ENCODE data around the gene IL15.
A peak's percentile ranks its signal among the peaks of the same experiment; 100 is the strongest.
"Not testable (repeated sequence)": the region's sequence is repeated elsewhere in the genome, so short reads cannot be mapped to it uniquely, and the experiment has no call there.

Gene IL15, protein sequence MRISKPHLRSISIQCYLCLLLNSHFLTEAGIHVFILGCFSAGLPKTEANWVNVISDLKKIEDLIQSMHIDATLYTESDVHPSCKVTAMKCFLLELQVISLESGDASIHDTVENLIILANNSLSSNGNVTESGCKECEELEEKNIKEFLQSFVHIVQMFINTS

GRCh38 chr4:141636082-141636770 lies at the start of gene IL15:
IL15 (plus strand) TSS chr4:141636583; CDS start chr4:141719465, 82,882 bp downstream.
- DNase-seq (ENCODE audit: low read depth in 2 of 2) = peak; percentile 58

DNA sequence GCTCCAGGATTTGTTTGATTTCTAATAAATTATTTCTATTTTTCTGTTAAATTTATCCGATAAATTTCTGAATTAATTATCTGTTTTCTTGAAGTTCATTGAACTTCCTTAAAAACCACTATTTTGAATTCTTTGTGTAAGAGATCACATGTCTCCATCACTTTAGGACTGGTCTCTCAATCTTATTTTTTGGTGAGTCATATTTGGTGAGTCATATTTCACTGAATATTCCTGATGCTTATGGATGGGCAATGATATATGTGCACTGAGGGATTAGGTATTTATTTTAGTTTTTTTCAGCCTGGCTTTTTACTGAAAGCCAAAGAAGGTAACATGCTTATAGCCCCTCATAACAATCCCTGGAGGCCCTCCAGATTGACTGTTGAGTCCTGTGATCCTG lies 48.5 kb upstream of the IL15 start:
- no peak for DNase-seq (ENCODE audit: low read depth in 2 of 2)

GRCh38 chr4:141595531-141595930 lies 40.9 kb upstream of the IL15 start:
- no peak for DNase-seq (ENCODE audit: low read depth in 2 of 2)

GRCh38 chr4:141599853-141600252 lies 36.5 kb upstream of the IL15 start:
- DNase-seq (ENCODE audit: low read depth in 2 of 2) = no peak

GRCh38 chr4:141604683-141605082 lies 31.7 kb upstream of the IL15 start:
- DNase-seq (ENCODE audit: low read depth in 2 of 2) = not testable (repeated sequence)

DNA sequence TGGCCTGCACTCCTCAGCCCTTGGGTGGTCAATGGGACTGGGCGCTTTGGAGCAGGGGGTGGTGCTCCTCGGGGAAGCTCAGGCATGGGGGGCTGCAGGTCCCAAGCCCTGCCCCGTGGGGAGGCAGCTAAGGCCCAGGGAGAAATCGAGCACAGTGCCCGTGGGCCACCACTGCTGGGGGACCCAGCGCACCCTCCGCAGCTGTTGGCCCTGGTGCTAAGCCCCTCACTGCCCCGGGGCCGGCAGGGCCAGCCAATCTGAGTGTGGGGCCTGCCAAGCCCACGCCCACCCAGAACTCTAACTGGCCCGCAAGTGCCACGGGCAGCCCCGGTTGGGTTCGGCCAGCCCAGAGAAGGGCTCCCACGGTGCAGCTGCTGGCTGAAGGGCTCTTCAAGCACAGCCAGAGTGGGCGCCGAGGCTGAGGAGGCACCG lies 30.9 kb upstream of the IL15 start:
- DNase-seq (ENCODE audit: low read depth in 2 of 2) = no peak

- no peak for DNase-seq (ENCODE audit: low read depth in 2 of 2)
These were observed 27.1 kb upstream of the IL15 start for GRCh38 chr4:141609243-141609642.

- DNase-seq (ENCODE audit: low read depth in 2 of 2) = no peak
These were observed 26.0 kb upstream of the IL15 start for GRCh38 chr4:141610365-141610764.

- no peak for DNase-seq (ENCODE audit: low read depth in 2 of 2)
These were observed 21.4 kb upstream of the IL15 start for GRCh38 chr4:141614878-141615586.

GRCh38 chr4:141615587-141615918 lies 20.8 kb upstream of the IL15 start:
- DNase-seq (ENCODE audit: low read depth in 2 of 2) = not testable (repeated sequence)

DNA sequence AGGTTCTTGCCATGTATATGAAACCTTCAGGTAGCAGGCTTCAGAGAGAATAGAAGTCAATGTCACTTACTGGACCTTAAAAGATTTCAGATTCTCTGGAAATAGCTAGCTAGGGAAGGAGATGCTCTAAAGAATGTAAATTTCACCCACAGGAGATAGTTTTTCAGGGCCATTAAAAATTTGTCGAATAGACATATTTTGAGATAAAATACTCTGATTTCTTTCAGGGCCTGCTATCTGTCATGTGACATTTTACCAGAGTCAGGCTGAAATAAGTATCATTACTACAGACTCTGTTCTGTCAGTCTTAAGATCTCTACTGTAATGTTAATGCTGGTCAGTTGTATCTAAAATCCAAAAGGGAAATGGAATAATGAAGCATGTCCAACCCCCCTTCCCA lies 15.7 kb upstream of the IL15 start:
- DNase-seq (ENCODE audit: low read depth in 2 of 2) = no peak

DNA sequence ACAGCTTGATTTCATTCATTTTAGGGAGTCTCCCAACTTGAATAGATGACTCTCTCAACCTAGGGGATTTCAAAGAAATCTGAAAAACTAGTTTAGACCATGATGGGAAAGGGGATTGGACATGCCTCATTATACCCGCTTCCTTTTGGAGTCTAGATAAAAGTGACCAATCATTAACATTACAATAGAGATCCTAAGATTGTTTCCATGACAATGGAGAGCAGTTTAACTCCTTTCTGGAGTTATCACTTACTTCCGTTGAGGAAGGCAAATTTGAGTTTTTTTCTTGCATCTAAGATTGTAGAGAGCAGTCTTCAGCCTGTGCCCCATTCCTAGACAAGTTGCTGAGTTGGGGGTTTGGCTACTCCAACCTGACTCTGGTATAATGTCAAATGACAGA lies 11.4 kb upstream of the IL15 start:
- DNase-seq (ENCODE audit: low read depth in 2 of 2) = no peak

DNA sequence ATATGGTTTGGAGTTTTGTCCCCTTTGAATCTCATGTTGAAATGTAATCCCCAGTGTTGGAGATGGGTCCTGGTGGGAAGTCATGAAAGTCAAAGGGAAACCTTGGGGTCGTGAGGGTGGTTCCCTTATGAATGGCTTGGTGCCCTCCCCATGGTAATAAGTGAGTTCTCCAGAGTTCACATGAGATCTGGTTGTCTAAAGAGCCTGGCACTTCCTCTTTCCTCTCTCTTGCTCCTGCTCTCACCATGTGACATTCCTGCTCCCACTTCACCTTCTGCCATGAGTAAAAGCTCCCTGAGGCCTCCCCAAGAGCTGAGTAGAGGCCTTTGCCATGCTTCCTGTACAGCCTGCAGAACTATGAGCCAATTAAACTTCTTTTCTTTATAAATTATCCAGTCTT lies 5.5 kb upstream of the IL15 start:
- DNase-seq (ENCODE audit: low read depth in 2 of 2) = no peak

GRCh38 chr4:141635736-141636081 lies 674 bp upstream of the IL15 start:
- DNase-seq (ENCODE audit: low read depth in 2 of 2) = no peak

DNA sequence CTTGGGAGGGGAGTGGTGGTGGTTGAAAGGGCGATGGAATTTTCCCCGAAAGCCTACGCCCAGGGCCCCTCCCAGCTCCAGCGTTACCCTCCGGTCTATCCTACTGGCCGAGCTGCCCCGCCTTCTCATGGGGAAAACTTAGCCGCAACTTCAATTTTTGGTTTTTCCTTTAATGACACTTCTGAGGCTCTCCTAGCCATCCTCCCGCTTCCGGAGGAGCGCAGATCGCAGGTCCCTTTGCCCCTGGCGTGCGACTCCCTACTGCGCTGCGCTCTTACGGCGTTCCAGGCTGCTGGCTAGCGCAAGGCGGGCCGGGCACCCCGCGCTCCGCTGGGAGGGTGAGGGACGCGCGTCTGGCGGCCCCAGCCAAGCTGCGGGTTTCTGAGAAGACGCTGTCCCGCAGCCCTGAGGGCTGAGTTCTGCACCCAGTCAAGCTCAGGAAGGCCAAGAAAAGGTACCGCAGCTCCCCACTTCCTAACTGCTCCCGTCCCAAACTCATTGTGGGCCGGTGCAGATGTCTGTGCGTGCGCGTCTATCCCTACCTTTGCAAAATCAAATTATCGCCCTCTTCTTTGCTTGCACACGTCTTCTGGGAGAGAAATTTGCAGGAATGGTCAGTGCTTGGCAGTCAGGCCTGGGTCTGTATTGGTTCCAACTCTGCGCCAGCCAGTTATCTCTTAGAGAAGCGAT lies 533 bp downstream of the IL15 start:
- DNase-seq (ENCODE audit: low read depth in 2 of 2) = no peak

DNA sequence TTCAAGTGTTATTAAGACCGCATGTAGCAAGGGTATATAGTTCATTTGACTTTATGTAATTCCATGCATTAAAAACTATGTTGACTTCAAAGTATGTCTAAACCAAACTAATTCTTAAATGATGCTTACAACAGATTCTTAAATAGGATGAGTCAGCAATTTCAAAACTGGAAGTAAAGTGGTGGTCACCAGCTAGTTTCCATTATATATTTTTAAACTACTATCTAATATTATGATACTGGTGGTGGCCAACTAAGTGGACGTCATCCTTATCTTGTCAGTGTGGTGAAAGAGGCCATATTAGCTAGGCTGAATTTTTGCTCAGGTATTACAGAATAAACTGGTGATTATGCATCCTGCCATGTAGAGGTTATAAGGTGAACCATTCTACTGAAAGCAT lies 1.2 kb downstream of the IL15 start:
- DNase-seq (ENCODE audit: low read depth in 2 of 2) = no peak

DNA sequence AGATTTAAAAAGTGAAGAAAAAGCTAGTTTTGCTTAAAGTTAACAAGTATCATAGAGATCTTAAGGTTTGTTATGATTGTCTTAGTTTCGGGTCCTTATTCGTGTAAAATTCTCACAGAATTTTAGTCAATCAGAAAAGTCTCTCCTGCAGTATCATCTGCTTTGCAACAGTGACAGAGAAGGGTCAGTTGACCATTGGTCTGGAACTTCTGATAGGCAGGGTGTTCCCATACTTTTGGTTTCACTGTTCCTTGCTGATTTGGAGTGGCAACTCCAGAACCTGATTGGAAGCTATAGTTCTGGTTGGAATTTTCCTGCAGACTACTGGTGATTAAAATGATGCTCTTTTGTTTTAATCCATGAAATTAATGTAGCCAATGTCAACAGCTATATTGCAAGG lies 1.8 kb downstream of the IL15 start:
- no peak for DNase-seq (ENCODE audit: low read depth in 2 of 2)

DNA sequence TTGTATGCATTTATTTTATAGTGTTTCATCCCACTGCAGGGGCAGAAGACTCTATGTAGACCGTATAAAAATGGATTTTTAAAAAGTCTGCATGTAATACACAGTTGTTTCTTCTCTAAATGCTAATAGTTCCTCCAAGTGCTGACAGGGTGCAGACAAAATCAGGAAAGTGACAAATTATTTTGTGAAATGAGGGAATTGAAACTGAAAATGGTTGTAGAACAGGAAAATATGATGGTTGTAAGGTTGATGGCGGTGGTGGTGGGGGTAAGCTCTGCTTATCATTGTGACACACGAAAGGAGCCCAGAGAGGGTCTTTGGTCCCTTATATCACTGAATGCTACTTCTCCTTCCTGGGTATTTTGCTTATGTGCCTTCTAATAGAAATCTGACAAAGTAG lies 4.3 kb downstream of the IL15 start:
- no peak for DNase-seq (ENCODE audit: low read depth in 2 of 2)

GRCh38 chr4:141642063-141642462 lies 5.7 kb downstream of the IL15 start:
- DNase-seq (ENCODE audit: low read depth in 2 of 2) = no peak

DNA sequence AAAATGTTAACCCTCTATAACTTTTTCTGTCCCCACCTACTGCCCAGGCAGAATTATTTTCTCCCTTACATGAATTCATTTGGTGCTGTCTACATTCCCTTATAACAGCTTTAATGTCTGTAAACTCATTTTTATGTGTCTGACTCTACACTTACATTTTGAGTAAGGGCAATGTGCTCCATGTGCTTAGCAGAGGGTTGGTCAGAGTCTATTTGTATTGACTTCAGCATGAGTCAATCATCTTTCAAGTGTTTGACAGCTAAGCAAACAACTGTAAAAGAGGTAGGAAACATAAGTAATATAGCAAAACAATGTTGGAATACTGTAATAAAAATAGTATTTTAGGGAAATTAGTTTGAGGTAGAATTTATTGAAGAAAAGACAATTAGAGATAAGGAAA lies 6.3 kb downstream of the IL15 start:
- no peak for DNase-seq (ENCODE audit: low read depth in 2 of 2)

- no peak for DNase-seq (ENCODE audit: low read depth in 2 of 2)
These were observed 7.2 kb downstream of the IL15 start for GRCh38 chr4:141643557-141643956.

DNA sequence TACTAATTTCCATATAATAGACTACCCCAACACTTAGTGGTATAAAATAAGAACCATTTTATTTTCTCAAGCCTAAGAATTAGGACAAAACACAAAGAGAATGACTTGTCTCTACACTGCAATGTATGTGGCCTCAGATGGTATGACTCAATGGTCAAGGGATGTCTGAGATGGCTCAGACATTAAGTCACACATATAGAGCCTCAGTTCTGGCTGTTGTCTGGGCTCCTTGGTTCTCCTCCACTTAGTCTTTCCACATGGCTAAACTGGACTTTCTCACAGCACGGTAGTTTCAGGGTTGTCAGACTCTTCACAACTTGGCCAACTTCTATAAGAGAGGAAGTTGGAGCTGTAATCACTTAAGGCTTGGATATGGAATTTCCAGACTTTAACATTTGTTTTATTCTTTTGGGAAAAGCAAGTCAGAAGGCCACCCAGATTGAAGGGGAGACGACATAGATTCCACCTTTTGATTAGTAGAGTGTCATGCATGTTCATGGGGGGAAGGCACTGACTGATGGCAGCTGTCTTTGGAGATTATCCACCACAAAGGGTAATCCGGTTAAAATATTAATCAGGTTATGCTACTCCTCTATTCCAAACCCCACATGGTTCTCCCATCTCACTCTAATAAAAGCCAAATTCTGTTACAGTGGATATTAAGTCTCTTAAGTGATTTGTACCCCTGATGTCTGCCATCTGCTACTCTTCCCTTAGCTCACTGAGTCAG lies 9.4 kb downstream of the IL15 start:
- no peak for DNase-seq (ENCODE audit: low read depth in 2 of 2)

Measured in stimulated activated CD8-positive, alpha-beta memory T cell treated with anti-CD3 and anti-CD28 coated beads, Interleukin-7, amount 100 ng/mL, for 4 hours (primary cell).